Measurements from ENCODE around the gene SHLD1. TPM values are rescaled to one million over a fixed set of nuclear protein-coding genes. Genes with fewer than 3 reads are reported as not detected.
"Not testable (repeated sequence)": the region's sequence is repeated elsewhere in the genome, so short reads cannot be mapped to it uniquely, and the experiment has no call there.

The SHLD1 gene, protein sequence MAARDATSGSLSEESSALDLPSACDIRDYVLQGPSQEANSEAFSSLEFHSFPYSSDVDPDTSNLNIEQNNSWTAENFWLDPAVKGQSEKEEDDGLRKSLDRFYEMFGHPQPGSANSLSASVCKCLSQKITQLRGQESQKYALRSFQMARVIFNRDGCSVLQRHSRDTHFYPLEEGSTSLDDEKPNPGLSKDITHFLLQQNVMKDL
- polyA plus RNA-seq (ENCODE audit: insufficient read length in 10 of 10): 1 to 10 TPM; 5.1 to 7.5 (median 6.2) TPM
- long read RNA-seq, donor 1, partial matches to known transcripts: 0 of 1 reads
- long read RNA-seq, donor 1, other reads (novel, unspliced or antisense): 0 of 1 reads
- long read RNA-seq, donor 2, transcript SHLD1-201 (3 exons, 1,154 nt): major isoform, 6 of 6 reads
- long read RNA-seq, donor 2, partial matches to known transcripts: 0 of 6 reads
- long read RNA-seq, donor 2, other reads (novel, unspliced or antisense): 0 of 6 reads
- long read RNA-seq, donor 3: 0 reads
- long read RNA-seq, donor 4: 0 reads
- long read RNA-seq, donor 5, partial matches to known transcripts: 0 of 5 reads
- long read RNA-seq, donor 5, other reads (novel, unspliced or antisense): 0 of 5 reads
- long read RNA-seq, donor 6: 0 reads
- long read RNA-seq, donor 7, partial matches to known transcripts: 0 of 2 reads
- long read RNA-seq, donor 7, other reads (novel, unspliced or antisense): 0 of 2 reads
- long read RNA-seq, donor 8, partial matches to known transcripts: 0 of 1 reads
- long read RNA-seq, donor 8, other reads (novel, unspliced or antisense): 0 of 1 reads
- long read RNA-seq, donor 9, partial matches to known transcripts: 0 of 1 reads
- long read RNA-seq, donor 9, other reads (novel, unspliced or antisense): 0 of 1 reads

DNA sequence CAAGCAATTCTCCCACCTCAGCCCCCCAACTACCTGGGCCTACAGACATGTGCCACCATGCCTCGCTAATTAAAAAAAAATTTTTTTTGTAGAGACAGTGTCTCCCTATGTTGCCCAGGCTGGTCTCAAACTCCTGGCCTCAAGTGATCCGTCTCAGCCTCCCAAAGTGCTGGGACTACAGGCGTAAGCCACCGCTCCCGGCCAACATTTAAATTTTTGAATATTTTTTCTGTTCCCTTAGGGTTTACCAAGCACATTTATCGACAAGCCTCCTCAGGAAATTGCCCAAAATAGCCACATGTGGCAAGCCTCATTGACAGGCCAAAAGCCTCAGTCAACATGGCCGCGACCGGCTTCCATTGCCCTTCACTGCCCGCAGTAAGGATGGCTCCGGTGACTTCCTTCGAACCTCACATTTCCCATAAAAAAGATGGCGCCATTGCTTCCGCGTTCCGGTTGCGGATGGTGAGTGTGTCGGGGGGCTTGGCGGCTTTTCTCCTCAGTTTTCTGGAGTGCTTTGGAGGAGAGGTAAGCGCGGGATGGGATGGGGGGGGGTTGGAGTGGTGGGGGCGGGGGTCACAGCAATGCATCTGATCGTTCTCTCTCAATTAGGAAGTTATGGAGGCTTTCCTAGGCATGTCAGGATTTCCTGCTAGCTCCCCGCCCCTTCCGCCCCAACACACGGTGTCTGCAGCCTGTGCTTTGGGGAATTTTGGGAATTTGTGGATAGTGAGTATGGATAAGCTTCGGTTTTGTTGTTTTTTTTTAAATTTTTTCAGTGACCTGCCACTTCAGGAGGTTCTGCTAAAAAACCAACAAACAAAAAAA, at the start of gene SHLD1:
Gene SHLD1, plus strand, starts transcription at position 450 of the 828 bp plus-strand sequence. CDS start 22,465 bp downstream, outside the sequence.
- DNase-seq: peak; percentile 90 to 95 (median 90)

DNA sequence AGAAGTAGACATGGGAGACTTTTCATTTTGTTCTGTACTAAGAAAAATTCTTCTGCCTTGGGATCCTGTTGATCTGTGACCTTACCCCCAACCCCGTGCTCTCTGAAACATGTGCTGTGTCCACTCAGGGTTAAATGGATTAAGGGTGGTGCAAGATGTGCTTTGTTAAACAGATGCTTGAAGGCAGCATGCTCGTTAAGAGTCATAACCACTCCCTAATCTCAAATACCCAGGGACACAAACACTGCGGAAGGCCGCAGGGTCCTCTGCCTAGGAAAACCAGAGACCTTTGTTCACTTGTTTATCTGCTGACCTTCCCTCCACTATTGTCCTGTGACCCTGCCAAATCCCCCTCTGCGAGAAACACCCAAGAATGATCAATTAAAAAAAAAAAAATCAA, 47.9 kb upstream of the SHLD1 start:
- not testable (repeated sequence) for DNase-seq

DNA sequence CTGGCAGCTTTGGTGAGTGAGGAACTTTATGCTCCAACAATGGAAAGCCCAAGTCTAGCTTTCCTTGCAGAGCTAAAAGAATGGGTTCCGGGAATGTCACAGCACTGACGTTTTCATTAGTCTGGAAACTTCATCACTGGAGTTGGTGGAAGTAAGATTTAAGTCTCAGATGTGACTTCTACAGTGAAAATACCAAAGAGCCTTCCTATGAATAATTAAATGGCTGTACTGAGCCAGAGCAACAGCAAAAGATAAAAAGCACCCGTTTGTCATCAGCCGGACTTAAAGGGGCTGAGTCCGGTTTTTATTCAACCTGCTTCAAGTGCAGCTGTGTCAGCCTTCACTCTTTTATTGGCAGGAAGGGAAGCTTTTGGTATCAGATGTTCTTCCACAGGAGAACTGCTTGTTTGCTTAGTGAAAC, 46.5 kb upstream of the SHLD1 start:
- DNase-seq: peak; percentile 13 to 59 (median 22)

DNA sequence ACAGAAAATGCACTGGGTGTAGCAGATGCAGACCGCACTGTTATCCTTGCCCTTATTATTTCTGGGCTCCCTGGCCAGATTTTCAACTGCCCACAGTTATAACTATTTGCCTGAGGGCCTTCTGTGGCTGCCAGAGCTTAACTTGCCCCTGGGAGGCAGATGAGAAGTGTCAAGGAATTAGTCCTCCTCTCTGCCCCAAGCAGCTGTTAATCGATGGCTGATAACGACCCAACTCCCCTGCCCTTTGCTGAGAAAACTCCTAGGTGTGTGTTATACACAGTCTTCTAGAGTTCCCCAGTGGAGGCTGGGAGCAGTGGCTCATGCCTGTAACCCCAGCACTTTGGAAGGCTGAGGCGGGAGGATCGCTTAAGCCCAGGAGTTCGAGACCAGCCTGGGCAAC, 44.4 kb upstream of the SHLD1 start:
- DNase-seq: no peak

DNA sequence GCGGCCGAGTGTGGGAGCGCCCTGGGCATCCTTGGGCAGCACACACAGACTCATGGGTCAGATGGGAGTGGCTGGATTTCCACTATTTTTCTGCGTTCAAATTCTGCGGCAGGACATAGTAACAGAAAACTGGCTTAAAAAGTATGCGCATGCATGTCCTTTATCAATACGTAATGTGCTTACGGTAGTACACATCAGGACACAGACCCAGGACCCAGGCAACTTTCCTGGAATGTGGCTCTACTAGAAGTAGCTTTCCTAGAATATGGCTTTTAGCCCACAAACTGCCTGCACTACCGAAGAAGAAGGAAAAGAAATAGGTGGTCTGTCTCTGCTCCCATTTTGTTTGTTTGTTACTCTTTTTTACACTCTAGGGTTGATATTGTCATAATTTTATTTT, 43.4 kb upstream of the SHLD1 start:
- DNase-seq: no peak

DNA sequence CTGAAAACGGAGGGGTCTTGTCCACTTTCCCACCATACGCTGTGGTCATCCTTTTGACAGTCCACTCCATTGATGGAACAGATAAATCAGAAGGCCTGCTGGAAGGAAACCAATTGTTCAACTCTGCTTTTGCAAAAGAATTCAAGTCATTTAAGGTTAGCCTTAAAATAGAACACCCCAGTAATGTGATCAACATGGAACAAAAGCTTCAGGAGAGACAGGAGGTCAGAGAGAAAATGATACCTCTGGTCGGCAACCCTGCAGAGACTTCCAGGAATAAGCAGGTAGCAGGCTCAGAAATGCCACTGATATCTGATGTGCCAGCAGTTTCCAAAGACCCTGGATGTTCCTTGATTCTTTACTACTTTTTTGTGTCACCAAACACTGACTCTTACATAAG, 39.6 kb upstream of the SHLD1 start:
- DNase-seq: no peak

DNA sequence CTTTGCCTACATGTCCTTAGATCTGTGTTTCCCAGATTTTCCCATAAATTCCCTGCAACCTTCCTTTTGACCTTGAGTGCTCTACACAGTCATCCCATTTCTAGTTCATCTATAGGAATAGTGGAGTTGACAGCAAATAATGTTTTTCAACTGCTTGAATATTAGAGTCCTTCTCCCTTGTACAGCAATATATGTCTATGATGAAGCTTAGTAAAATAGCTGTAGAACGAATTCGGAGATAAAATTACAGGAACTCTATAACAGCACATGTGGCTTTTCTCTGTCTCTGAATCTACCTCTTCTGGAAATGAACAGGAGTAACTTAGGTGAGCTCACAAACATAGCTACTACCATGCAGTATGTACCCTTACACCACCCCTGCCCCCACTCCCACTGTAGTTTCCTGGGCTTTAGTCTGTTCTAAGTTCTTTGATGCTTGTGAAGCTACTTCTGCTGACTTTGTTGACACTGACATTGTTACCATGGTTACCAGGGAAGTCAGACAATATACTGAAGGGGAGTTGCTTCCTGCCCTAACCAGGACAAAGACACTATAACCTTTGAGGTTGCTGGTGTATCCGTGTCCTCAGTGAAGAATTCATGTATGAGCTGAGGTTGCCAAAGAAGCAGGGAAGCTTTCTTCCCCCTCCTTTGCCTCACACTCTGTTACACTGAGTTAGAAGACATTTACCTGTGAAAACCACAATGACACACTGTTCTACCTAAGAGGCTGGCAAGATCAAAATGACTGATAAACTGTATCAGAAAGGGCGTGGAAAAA, 35.8 kb upstream of the SHLD1 start:
- DNase-seq: peak in 2 of 3 donors; percentile 28 to 48

DNA sequence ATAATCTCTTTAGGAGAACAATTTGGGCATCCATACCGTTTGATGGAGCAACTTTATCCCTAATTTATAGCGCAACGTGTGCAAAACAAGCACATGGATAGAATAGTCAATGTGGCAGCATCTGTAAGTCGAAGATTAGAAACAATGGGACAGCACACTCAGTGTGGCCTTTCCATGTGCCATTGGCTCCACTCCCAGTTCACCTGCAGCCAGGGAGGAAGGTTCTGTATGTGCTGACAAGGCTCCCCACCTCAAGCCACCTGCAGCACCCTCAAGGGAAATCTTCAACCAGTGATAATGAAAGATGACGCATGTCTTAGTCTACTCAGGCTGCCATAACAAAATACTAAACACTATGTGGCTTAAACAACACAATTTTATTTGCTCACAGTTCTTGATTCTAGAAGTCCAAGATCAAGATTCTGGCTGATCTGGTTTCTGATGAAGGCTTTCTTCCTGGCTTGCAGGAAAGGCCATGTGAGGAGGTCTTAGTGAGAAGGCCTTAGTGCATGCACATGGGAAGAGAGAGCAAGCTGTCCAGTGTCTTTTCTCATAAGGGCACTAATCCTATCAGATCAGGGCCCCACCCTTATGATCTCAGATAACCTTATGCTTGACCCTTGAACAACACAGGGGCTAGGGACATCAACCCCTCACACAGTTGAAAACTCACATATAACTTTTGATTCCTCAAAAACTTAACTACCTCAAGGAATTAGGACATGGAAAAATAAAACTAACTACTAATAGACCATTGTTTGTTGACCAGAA, 34.9 kb upstream of the SHLD1 start:
- DNase-seq: no peak

DNA sequence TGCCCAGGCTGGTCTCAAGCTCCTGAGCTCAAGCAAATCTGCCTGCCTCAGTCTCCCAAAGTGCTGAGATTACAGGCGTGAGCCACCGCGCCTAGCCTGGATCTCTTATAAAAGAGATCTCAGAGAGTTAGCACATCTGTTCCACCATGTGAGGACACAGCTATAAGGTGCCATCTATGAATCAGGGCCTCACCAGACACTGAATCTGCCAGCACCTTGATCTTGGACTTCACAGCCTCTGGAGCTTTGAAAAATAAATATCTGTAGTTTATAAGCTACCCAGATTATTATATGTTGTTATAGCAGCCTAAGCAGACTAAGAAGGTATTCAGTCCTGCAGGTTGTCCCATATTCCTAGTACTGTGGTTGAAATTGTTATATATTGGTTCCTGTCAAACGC, 33.2 kb upstream of the SHLD1 start:
- no peak for DNase-seq

DNA sequence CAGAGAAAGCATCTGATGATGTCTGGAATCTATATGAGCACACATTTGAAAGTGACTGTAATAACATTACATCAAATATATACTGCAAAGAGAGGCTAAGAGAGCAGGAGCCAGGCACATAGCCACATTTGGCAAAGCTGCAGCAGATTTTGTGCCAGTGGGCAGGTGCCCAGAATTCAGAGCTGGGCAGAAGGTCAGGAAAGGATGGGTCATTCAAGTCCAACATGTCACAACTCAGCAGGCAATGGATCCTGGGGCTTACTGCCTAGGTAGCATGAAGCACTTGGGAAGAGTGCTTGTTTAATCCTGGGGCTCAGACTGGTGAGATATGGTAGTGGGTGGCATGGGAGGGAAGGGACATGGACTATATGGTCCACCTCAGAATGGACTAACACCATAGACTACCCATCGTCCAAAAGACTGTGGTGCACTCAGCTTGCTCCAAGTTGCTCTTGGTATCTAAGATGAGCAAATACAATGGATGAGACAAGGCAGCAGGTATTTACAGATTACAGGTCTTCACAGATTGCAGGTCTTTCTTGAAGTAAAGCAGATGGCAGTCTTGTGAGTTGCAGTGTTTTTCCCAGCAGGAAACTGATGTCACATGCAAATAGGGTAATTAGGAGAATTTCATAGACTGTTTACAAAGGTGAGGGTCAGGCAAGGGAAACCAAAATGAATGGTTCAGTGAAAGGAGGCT, 31.2 kb upstream of the SHLD1 start:
- DNase-seq: peak in 1 of 3 donors; percentile 16

DNA sequence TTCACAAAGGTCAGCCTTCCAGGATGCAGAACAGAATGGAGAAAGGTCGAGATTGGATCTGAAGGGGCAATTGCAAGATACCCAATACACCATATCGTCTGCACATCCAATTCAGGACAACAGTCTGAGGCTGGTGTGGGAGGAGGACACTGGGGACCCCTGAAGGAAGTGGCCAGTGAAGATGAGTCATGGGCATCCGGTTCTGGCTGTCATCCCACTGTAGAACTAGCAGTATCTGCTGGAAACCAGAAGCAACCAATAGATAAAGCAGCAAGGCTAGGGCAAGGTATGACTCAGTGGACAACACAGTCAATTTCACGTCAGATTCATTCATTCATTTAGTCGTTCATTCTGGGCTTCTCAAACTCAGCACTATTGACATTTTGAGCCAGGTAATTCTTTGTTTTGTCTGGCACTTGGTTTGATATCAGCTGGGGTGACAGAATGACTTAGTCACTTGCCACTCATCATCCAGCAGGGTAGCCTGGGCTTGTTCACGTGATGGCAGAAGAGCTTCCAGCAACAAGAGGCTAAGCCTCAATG, 30.3 kb upstream of the SHLD1 start:
- DNase-seq: no peak

DNA sequence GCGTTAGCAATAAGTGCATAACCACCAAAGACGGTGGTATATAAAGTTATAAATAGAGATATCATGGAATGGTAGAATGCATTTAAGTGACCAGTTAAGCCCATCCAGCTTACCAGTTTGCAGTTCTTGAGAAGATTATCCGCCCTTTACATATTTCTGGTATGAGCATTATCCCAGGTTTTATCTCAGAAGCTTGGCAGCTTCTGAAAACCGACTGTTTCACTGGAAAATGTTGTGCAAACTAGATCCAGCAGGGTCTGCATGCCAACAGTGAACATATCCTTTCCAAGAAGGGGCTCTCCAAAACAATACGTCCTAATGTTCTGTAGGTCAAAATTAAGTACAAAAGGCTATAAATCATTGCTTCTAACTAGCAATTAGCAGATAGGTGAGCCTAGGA, 29.5 kb upstream of the SHLD1 start:
- no peak for DNase-seq

DNA sequence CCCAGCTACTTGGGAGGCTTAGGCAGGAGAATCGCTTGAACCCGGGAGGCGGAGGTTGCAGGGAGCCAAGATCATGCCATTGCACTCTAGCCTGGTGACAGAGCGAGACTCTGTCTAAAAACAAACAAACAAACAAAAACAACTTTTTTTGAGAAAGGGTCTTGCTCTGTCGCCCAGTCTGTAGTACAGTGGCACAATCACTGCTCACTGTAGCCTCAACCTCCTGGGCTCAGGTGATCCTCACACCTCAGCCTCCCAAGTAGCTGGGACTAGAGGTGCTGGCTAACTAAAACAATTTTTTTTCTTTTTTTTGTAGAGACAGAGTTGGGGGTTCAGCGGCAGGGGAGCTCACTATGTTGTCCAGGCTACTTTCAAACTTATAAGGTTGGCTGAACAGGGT, 28.8 kb upstream of the SHLD1 start:
- not testable (repeated sequence) for DNase-seq

DNA sequence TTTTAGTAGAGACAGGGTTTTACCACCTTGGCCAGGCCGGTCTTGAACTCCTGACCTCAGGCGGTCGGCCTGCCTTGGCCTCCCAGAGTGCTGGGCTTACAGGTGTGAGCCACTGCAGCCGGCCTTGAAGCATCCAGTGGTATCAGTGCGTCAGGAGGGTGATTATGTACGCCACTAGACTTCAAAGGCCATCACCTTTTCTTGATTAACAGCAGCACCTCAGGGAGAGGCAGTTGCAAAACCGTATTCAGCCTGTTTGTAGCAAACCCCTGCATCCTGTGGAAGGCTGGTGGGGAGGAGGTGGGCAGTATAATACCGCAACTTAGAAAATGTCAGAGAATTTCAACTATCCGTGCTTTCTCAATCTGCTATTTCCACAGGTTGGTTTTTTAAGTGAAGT, 27.3 kb upstream of the SHLD1 start:
- DNase-seq: no peak

DNA sequence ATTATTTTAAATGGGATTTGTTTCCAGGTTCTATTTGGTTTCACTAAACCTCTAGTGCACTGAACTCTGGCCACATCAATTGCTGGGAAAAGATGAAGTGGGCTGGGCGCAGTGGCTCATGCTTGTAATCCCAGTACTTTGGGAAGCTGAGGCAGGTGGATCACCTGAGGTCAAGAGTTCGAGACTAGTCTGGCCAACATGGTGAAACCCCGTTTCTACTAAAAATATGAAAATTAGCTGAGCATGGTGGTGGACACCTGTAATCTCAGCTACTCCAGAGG, 25.1 kb upstream of the SHLD1 start:
- not testable (repeated sequence) for DNase-seq

DNA sequence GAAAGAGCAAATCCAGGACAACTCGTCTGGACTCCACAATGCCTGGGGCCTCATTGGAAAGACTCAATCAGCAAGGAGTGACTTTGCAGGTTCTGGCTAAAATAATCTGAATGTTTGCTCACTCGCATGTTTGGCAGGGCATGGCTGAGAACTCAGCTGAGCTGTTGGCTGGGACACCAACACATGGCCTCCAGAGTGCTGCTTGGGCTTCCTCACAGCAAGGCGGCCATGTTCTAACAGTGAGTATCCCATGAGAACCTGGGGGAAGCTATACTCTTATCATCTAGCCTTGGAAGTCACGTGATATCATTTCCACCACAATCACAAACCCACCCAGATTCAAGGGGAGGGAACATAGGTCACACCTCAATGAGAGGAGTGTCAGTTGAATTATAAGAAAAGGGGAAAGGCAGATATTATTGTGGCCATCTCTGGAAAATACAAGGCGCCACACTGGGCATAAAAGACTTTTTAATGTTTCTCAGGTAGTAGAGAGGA, 23.1 kb upstream of the SHLD1 start:
- DNase-seq: no peak

DNA sequence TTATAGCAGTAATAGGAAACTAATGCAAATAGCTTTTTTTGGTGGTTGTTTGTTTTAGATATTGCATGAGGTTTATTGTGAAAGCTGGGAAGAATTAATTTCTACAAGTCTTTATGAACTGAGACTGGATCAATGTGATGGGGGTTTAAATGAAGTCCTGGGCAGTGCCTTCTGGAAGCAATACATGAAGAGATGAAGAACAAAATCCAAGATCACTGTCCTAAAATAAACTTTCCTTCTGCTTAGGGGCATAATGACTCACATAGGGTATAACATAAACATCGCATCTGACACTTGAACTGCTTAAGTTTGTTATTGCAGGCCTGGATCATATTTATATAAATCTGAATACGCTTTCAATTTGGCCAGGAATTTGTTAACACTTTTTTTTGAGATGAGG, 20.9 kb upstream of the SHLD1 start:
- DNase-seq: no peak

DNA sequence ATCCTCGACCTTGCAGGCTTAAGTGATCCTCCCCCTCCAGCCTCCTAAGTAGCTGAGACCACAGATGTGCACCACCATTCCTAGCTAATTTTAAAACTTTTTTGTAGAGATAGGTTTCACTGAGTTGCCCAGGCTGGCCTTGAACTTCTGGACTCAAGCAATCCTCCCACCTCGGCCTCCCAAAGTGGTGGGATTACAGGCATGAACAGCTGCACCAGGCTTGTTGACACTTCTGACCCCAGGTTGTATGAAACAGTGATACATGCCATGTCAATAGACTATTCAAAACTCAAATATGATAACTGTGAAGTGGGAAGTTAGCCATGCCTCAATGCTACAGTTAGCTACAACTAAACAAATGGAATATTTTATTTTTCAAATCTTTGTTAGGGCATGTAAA, 20.1 kb upstream of the SHLD1 start:
- no peak for DNase-seq

DNA sequence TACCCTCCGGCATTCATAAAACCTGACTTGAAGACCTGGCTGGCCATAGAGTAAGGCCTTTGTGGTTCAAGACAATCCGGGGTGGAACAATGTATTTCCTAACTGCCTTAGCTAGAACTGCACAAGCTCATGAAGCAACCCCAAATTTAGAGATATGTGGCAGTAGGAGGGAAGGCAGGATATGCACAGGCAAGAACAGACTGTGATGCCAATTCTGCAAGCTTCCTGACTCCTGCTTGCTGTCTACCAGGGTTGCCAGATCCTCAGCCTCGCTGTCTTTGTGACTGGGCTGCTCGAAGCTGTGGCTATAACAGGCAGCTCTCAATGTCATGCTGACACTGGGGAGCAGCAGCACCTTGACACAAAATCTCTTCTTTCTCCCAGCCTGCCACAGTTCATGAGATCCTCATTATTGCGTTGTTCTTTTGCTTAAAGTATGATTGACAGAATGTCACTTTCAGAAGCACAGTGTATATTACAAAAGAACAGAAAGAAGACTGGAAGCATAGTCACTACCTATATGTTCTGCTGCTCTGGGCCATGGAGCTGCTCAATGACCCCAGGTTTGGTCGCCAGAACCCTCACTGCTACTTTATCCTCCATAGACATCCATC, 18.3 kb upstream of the SHLD1 start:
- no peak for DNase-seq
